Activated T-cell treated with anti-CD3 and anti-CD28 coated beads for 1 hour (primary cell): ENCODE results near the gene CACNA1D.

ENCODE experiments used
- DNase-seq: peaks from one replicate; pipeline ENCODE4 v3.0.0-alpha.2; 2020; ENCODE audit warnings: low read depth

Gene CACNA1D

DNA sequence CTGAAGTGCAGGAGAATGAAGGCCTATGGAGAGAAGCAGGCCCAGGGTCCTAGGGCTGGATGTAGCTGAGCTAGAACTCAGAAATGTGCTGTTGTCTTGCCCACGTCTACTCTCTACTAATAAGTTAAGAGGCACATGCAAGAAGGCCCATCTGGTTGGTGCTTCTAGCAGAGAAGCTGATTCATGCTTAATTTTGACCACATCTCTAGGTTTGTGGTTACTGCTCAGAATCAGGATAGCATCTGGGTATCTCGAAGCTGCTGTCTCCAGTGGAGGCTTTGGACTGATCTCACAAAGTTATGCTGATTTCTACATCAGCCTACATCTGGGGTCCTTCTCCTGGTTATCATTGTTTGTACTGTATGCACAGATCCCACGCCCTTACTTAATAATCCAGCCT, 87.3 kb downstream of the CACNA1D start:
- DNase-seq, result no peak

DNA sequence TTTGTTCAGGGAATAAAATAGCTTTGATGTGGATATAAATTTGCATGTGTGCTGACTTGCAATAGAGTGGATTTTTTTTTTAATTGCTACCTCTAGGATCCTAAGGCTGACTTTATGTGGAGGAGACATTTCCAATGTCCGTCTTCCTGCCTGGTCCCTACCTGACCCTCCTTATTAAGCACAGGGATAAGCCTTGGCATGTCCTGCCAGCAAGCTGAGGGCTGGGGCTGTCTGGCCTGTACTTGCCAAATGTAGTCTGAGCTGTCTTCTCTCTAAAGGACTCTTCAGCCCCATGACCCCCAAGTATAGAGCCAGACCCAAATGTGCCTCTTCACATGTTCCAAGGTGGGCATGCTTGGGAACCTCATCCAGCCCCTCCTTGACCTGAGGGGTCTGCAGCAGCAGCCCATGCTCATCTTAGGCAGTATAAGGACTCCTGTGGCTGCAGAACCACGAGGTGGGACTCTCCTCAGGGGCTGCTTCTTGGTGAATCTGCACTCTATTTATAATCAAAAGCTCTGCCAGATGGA, 88.8 kb downstream of the CACNA1D start:
- DNase-seq, result no peak

DNA sequence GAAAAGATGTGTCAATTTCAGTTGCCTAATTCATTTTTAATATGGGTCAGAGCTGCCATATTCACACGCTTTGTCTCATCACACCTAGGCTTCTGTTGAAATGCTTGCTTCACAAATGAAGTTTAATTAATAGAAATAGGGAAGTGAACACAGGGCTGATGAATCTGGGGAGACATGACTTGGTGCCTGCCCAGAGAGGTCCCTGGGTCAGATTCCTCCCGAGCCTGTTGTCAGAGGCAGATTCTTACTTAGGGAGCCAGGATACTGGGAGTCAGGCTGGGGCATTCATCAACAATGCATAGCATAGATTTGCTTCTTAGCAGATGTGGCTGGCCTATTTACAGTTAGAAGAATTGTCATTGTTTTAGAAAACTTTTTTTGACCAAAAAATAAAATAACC, 90.6 kb downstream of the CACNA1D start:
- DNase-seq, result no peak

DNA sequence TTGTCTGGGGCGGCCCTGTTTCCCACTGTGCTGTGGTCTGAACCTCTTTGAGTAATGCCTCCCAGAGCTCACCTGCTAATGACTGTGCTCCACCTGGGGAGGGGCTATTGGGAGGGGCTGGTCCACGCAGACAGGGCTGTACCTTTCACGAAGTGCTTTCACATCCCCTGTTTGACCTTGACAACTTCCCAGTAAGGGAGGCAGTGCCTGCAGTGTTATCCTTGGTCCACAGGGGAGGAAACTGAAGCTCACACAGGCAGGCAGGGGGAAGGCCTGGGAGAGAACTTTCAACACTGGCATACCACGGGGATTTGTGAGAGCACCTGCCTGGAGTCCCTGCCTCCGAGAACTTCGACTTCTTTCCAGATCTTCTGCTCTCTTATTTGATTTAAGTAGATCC, 91.2 kb downstream of the CACNA1D start:
- no peak for DNase-seq

DNA sequence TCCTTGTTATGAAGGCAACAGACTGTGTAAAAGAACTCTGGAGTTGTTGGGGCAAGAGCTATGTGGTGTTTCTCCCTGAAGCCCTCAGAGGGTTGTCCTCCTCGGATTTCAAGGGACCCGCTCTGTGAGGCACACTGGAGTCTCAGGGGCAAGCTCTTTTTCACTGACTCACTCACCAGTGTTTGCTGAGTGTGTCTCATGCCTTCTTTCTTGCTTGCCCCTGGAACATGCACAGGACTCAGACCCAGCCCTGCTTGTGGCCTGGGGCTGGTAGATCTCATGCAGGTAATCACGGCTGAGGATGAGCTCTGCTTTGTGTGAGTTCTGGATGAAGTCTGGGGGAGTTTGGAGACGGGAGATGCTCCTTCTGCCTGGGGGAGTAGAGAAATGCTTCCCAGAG, 93.7 kb downstream of the CACNA1D start:
- DNase-seq, result no peak

DNA sequence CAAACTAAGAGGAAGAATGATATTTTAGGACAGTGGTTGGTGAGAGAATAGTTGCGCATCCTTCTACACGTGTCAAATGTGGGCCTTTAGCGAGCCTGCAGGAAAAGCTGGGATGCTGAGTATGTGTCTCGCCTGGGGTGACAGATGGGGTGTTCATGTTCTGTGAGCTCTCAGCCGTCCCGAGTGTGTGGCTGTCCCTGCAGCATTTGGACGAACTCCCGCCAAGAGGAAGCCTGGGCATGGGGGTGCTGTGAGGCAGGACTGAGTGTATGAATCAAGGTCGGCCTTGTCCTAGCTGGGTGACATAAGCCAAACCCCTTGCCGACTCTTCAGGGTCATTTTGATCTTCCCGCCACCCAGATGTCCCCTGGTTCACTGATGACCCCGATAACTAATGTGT, 94.8 kb downstream of the CACNA1D start:
- no peak for DNase-seq

DNA sequence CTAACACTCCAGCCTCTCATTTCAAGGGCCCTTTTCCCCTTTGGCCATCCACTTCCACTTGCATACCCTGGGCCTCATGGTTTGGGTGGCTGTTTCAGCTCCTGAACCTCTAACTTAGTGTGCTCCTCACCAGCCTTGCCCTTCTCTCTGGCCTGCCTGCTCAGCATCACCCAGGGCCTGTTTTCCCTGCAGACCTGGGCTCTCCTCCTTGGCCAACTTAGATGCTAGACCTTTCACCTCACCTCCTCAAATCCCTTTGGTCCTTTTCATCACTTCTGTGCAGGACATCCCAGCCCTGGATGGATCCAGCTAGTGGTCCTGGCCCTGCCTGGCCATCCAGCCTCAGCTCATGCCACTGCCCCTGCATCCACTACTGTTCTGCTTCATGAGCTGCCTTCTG, 95.4 kb downstream of the CACNA1D start:
- no peak for DNase-seq

DNA sequence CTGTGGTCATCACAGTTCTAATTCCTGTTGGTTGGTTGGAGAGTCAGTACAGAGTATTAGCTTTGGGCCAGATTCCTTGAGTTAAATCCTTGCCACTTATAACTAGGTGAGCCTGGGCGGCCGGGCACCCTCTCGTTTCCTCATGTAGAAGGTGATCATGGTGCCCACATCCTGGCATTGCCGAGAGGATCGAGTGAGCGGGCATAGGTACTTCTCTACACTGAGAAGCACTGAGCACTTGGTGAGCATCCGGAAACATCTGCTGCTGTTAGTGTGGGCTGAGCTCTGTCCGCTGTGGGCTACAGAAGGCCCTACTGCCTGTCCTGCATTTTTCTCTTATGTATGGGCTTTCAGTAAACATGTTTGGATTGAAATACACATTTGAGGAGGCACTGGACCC, 96.2 kb downstream of the CACNA1D start:
- no peak for DNase-seq

DNA sequence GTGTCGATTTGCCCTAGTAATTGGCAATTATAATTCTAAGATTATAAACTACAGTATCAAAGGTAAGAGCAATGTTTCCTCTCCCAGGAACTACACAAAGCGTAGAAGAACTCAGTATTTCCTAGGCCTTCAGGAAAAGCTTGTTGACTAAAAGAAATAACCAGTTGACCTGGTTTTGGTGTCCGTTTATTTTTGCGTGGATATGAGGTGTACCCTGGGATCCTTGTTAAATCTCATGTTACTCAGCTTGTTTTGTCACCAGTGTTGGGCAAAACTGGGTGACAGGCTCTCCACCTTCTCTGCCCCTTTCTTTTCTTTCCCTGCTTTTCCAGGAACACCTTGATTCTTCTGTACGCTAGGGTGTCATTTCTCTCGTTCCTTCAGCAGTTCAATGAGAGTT, 97.2 kb downstream of the CACNA1D start:
- no peak for DNase-seq

DNA sequence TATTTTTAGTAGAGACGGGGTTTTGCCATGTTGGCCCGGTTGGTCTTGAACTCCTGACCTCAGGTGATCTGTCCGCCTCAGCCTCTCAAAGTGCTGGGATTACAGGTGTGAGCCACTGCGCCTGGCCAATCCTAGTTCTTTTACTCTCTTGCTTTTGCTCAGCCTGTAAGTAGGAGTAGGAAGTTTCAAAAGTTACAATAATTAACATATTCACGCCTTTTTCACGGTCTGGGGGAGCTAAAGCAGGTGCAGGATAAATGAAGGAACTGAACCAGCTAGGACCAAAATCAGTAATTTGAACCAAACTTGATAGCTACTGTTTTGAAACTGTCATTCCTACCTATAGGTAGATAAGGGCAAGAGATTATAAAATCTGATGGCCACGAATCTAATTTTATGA, 98.5 kb downstream of the CACNA1D start:
- DNase-seq, result no peak

DNA sequence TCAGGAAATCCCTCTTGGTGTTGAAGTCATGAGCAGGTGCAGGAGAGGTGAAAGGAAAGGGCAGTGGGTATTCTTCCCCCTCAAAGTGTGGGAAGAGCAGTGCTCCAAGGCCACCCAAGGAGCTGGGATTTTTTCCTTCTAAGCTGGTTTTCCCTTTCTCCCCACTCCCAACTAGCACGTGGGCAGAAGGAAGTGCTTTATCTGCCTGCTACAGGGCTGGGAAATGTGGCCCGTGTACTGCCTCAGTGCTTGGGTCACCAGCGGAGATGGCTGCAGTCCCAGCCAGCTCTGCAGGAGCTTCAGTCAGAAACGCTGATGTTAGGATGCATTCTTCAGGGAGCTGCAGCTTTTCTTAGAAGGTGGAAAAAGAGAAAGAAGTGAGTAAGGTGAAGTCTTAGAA, 99.2 kb downstream of the CACNA1D start:
- DNase-seq, result no peak

DNA sequence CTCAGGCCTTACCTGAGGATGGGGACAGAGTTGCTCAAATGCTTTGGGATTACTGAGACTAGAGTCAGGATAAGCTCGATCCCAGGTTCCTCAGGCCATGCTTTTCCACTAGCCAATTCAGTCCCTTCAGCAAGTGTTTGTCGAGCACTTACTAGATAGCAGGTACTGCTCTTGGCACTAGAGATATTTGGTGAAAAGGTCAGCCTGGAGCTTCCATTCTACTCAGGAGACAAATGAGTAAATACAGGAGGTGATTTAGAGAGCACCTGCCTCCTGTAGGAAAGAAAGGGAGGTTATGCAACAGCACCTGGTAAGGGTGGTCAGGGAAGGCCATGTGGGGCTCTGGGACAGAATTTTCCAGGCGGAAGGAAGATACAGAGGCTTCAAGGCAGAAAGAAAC, 99.9 kb downstream of the CACNA1D start:
- no peak for DNase-seq

DNA sequence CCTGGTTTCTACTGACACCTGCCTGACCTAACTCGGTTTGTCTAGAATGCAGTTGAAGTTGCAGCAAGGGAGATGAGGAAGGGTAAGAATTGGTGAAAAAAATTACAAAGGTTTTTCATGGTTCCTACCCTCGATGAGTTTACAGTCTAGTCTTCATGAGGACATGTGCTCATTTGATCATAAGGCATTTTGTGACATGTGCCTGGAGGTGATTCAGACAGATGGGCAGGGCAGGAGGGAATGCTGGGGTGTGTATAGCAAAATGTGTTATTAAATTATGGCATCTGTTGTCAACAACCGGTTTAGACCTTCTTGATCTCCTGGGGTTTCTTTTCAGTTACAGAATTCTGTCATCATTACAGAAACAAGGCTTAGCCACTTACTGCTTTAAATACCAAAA, 101.2 kb downstream of the CACNA1D start:
- no peak for DNase-seq

DNA sequence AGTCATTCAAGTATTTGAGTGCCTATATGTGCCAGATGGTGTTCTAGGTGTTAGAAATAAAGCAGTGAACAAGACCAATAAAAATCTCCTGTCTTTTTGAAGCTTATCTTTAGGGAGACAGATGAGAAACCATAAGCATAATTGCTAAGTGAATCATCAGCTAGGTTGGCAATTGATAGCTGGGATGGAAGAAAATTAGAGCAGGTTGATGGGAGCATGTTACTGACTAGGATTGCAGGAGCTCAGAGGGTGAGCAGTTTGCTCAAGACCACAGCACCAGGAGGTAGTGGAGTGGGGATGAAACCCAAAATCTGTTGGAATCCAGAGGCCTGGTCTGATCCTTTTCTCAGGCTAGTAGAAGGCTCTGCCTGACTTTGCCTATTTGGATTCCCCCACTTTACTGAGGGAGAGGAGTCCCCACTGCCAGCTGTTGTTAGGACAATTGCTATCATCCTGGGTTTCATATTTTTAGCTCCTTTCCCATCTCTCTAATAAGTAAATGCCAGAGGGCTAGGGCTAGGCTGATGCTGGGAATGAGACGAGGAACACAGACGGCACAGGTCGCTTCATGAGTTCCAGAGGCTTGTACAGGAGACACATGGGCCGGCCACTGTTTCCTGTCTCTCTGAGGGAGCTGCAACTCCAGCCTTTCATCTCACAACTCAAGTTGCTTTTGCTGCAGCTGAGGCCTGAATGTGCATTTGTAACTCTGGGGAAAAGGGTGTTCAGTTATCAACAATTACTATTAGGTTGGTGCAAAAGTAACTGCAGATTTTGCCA, 102.9 kb downstream of the CACNA1D start:
- DNase-seq, result no peak

DNA sequence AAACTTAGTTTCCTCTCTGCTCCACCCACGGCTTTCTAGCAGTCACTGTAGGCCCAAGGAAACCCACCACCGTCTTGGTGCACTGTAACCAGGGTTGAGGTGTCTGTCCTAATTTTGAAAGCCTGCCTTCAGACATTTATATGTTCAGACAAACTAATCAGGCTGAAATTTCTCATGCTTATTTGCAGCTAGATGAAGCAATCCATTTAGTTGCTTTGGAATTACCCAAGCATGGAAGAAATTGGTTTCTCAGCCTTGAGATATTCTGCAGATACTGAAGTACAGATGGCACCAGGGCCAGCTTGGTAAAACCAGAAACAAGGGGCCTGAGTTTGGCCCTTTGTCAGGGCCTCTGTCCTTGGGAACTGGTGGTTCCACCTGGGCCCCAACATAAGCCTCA, 105.4 kb downstream of the CACNA1D start:
- DNase-seq, result no peak

DNA sequence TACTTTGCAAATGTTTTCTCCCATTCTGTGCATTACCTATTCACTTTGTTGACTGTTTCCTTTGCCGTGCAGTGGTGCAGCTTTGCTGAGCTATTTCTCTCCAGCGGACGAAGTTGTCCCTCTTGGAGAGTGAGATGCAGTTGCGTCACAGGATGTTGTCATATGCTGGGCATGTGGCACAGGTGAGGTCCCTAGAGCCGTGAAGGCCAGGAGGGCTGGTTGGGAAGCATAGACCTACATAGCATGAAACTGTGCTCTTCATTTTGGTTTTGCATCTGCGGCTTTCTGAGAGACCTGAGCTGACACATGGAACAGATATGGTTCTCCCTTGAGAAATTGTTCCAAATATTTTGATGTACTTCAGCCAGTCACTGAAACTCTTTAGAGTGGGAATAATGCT, 108.5 kb downstream of the CACNA1D start:
- no peak for DNase-seq

DNA sequence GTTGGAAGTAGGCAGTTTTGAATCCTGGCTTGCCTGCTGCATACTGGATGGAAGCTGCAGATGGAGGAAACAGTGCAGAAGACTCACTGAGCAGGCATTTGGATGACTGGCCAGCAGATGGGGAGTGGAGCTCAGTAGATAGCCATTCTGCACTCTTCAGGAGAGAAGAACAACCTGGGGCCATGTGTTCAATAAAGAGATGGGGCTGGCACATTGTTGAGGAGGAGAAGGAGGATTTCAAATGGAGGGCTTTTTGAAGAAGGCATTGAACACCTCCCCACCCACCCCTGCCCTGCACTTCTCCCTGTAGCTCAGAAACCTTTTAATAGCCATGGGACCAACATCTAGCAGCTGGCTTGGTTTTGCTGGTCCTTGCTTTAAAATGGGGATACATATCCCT, 109.8 kb downstream of the CACNA1D start:
- no peak for DNase-seq

DNA sequence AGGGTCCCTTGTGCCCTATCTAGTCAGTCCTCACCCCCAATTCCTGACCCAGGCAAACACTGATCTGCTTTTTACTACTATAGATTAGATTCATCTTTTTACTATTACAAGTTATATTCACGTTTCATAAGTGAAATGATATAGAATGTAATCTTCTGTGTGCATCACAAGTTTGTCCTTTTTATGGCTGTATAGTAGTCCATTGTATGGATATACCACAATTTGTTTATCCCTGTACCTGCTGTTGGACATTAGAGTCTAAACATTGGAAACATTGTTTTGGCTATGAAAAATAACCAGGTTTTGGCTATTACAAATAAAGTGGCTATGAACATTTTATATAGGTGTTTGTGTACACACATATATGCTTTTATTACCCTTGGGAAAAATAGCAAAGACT, 112.4 kb downstream of the CACNA1D start:
- no peak for DNase-seq

DNA sequence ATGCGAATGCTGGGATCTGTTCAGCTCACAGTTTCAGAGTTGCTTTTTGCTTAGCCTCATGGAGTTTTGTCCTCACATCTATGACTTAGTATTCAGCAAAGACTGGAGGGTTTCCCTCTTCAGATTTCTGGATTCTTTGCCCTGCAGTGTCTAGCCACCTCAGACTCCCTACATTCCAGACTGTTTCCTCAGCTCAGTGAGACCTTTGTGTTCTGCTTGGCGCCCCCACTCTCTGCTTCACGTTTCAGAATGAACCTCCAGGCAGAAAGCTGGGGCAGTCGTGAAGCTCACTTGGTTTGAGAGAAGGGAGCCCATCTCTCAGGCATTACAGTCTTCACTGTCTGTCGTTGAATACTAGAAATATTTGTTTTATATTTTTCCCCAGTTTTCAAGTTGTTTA, 118.1 kb downstream of the CACNA1D start:
- DNase-seq, result no peak

DNA sequence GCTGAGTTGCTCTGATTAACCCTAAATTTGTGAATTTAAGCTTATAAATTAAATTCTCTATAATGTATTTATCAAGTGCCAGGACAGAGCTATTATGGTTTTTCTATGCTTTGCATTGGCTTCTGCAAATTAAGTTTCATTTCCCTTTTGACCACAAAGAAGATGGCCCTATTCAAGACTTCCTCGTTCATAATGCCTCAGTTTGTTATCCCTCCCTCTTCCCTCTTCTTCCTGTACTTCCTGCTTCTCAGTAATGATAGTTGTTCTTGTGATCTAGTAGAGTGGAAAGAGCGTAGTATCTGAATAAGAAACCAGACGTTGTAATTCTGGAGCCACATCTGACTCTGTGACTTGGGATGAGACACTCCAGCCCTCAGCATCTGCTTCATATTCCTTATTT, 118.7 kb downstream of the CACNA1D start:
- no peak for DNase-seq

DNA sequence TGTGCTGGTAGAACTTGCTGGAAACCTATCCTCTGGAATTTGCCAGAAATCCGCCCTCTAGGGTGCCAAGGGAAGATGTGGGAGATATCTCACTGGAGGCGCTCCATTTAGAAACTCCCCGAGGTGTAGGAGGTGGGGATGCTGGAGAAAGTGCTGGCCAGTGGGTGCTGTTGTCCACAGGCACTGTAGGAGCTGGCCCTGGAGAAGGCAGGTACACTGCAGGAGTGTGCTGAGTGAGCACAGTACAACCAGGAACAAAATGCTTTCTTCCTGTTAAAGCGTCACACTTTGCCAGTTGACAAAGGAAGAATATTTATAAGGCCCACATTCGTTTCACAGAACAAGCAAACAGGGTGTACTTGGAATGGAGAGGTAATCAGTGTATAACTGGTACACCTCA, 119.9 kb downstream of the CACNA1D start:
- no peak for DNase-seq

DNA sequence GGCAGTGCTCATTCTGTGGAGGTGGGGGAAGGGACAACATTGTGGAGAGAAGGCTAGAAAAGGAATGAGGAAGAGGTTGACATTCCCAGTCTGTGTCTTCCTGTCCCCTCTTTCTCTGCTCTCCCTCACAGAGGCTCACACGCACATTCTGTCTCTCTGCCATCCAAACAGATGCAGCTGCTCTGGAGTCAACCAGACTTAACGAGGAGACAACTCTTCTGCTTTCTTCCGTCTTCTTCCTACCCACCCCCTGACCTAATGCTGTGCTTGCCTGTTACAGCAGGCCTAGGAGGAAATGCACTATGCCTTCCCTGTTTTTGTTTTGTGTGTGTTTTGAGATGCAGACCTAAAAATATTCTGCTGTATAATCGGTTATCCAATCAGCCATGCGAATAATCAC, 121.9 kb downstream of the CACNA1D start:
- no peak for DNase-seq

DNA sequence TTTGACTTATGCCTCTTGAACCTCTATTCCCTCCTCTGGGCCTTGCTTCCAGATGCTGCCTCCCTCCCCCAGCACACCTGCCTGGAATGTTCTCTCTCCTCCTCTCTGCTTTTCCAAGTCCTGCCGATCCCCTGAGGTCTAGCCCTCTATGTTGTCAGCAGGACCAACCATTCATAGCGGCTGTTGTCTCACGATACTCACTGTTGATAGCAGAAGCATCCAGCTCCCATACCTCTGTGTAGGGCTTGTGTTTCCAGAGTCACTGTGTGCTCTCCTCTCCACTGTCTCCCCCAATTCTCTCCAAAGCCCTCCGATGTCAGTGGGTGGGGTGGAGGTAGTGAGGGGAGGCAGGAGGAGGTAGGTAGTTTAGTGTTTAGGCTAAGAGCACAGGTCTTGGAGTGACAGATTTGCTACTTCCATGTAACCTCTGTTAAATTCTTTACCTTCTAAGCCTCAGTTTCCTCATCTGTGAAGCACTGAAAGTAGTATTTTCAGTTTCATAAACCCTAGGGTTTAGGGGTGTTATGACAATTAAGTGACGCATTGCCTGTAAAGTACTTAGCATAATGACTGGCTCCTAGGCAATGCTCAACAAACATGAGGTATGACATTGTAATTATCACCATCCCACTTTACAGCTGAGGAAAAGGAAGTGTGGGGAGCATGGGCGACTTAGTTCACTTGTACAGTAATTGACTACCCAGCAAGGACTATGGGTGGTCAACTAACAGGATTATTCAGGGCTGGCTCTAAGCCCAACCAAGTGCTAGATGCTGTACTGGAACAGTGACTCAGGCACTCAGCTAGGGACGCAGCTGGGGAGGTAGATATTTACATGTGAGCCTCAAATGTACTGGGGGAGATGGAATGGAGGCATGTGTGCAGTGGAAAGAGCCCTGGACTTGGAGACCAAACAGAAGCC, 122.8 kb downstream of the CACNA1D start:
- no peak for DNase-seq
